Natural killer cell treated with Interleukin-12 subunit alpha and Interleukin-12 subunit beta and Interleukin-15 and Interleukin-18, amount 100 ng/mL, for 72 hours (primary cell): ENCODE results near the gene TLN1. TPM values are rescaled to one million over a fixed set of nuclear protein-coding genes. Genes with fewer than 3 reads are reported as not detected.

ENCODE experiments used
- ATAC-seq, 2 donors: fragments of 150-1000 bp; cut with Tn5 transposase in 1 of 2; sonication (Bioruptor Pico), chemical (Tn5 transposase) in 1 of 2; 2 replicates each; pipeline ENCODE4 v1.10.0; 2021
- DNase-seq: peaks from one replicate; pipeline ENCODE4 v3.0.0; 2022; ENCODE audit warnings: low spot score
- H3K27ac Mint-ChIP-seq, 2 donors: 1 replicate in 1 of 2; 2 replicates in 1 of 2; pipeline ENCODE4 v1.8.0; 2022; ENCODE audit warnings: mixed read lengths in 2 of 2, mild to moderate bottlenecking in 1 of 2, moderate library complexity in 1 of 2
- H3K27me3 Mint-ChIP-seq, 2 donors: 1 replicate in 1 of 2; 2 replicates in 1 of 2; pipeline ENCODE4 v1.8.0; 2022; ENCODE audit warnings: mixed read lengths in 2 of 2
- H3K36me3 Mint-ChIP-seq: one replicate; pipeline ENCODE4 v1.8.0; 2022; ENCODE audit warnings: mixed read lengths
- H3K4me1 Mint-ChIP-seq, 2 donors: 1 replicate in 1 of 2; 2 replicates in 1 of 2; pipeline ENCODE4 v1.8.0; 2022; ENCODE audit warnings: low read depth in 2 of 2, mixed read lengths in 2 of 2, mild to moderate bottlenecking in 1 of 2
- H3K4me3 Mint-ChIP-seq: one replicate; pipeline ENCODE4 v1.8.0; 2022; ENCODE audit warnings: mixed read lengths
- H3K9me3 Mint-ChIP-seq: 2 replicates; pipeline ENCODE4 v1.8.0; 2022; ENCODE audit warnings: mixed read lengths
- total RNA-seq, 2 donors: library from RNA; stranded (reverse); gene quantifications; one replicate each; pipeline ENCODE4 v1.2.3, GENCODE V29; 2022

Gene TLN1
- total RNA-seq, 2 donors from 2014 or later, result 490 to 539 TPM

DNA sequence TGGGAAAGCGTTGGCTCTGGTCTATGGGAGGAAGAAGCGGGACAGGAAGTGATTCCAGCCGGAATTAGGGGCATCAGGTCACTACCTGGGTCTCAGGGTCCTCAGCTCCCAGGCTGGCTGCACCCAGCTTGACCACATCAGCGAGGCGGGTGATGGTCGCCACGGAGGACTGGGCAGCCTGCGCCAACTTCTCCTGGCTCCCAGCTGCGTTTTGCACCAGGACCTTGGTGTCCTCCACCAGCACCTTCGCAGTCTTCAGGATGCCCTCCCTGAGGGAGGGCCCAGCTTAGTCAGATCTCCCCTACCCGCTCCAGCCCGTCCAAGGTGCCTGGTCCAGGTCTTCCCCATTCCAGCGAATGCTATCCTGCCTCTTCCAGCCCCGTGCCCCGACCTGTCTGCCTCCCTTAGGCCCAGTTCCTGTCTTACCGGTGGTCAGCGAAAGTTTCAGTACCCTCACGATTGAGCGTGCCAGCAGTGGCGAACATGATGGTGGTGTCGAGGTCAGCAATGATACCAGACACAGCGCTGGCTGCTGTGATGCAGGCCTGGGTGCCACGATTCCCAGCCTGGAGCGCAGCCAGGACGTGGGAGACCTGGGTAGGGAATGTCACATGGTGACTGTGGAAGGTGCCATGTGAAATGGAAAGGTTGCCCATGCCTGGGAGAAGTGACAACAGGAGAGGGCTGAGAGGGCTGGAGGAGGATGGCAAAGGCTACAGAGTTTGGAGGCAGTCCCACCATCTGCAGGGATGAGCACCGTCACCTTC, 27.9 kb downstream of the TLN1 start:
- Mint-ChIP-seq H3K27me3 (no peaks in the 10 kb centered on the region), H3K4me3 (no peak overlapping the region), H3K27ac (no peak overlapping the region), H3K36me3 (peaks cover 28% of the 10 kb centered on the region), H3K9me3 (no peaks in the 10 kb centered on the region), H3K4me1 (peaks cover 0 to 7% of the 10 kb centered on the region in 2 donors)
- ATAC-seq, result no peak
- DNase-seq, result no peak

DNA sequence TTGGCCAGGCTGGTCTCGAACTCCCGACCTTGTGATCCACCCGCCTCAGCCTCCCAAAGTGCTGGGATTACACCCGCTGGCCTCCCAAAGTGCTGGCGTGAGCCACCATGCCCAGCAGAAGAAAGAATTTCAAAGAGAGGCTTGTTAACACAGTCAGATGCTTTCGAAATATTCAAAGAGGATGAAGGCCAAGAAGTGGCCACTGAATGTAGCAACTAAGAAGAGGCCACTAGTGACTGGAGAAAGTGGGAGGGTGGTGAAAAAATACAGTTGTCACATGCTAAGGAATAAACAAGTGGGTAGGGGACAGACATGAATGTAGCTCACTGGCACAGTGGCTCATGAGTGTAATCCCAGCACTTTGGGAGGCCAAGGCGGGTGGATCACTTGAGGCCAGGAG, 29.3 kb downstream of the TLN1 start:
- DNase-seq, result no peak
- Mint-ChIP-seq H3K27me3 (no peaks in the 10 kb centered on the region), H3K4me3 (no peak overlapping the region), H3K27ac (no peak overlapping the region), H3K36me3 (peaks cover 14% of the 10 kb centered on the region), H3K4me1 (peaks cover 0 to 6% of the 10 kb centered on the region in 2 donors), H3K9me3 (no peaks in the 10 kb centered on the region)
- ATAC-seq, result no peak

DNA sequence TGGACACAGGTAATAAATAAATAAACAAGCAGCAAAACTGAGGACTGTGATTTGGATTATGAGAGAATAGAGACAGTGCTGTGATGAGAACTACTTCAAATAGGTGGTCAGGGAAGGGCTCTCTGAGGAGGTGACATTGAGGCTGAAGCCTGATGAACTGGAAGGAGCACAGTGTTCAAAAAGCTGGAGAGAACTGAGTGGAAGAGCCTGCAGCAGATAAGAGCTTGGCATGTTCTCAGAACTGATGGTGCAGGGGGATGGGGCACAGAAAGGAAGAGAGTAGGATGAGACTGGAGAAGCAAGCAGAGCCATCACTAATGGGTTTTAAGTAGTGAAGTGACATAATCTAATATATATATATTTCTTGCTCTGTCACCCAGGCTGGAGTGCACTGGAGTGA, 31.1 kb downstream of the TLN1 start:
- Mint-ChIP-seq H3K4me3 (no peak overlapping the region), H3K27ac (no peak overlapping the region), H3K9me3 (no peaks in the 10 kb centered on the region), H3K4me1 (peaks cover 8 to 13% of the 10 kb centered on the region in 2 donors), H3K27me3 (no peaks in the 10 kb centered on the region), H3K36me3 (peaks cover 16% of the 10 kb centered on the region)
- no peak for DNase-seq
- ATAC-seq, result no peak

DNA sequence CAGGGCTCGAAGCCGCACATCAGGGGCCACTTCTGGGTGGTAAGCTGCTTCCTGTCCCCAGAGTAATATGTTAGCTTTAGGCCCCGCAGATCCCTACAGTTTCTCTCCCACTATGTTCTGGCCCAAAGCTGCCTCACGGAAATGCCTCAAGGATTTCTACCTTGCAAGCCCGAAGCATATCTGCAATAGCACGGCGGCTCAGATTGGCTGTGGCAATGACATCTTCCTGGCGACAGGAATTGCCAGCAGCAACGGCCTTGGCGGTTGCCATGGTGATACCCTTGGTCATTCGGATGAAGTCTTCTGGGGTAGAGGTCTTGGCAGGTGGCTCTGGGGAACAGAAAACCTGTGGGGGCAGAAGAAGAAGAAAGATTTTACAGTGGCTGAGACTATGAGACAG, 32.0 kb downstream of the TLN1 start:
- Mint-ChIP-seq H3K4me3 (no peak overlapping the region), H3K4me1 (peaks cover 8 to 13% of the 10 kb centered on the region in 2 donors), H3K9me3 (no peaks in the 10 kb centered on the region), H3K36me3 (peaks cover 16% of the 10 kb centered on the region), H3K27me3 (no peaks in the 10 kb centered on the region), H3K27ac (no peak overlapping the region)
- ATAC-seq (no peak), DNase-seq (no peak)

DNA sequence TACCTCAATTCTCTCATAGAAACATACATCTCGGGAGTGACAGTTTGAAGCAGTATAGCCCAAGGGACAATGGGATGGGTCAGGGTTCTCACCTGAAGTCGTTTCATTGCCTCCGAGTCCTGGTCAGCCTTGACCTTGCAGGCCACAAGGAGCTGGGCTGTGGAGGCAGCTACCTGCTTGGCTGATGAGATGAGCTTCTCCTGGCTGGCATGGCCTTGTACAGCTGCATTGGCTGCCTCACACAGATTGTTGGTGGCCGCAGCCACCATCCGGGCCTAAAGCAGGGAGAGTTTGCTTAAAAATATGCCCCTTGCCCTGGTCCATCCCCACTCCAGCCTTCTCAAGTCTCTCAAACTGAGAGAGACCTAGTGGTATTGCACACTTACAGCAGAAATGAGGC, 33.8 kb downstream of the TLN1 start:
- H3K9me3 Mint-ChIP-seq, result no peaks in the 10 kb centered on the region
- no peak for ATAC-seq

DNA sequence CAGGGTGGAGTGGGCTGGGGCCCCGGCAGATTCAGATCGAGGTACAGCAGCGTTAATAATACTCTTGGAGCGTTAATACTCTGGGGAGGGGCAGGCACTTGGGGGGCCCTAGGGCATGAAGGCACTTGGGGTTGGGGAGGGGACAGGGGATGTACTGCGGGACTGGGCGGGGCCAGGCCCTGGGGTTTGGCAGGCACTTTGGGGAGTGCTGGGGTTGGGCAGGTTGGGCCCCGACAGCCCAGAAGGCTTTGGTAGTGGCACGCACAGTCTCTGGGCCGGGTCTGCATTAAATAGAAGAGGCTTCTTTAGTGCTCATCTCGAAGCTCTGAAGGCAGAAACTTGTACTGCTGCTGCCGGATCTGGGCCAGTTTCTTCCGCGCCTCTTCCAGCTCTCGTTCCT, 34.5 kb downstream of the TLN1 start:
- Mint-ChIP-seq H3K27ac (no peak overlapping the region), H3K36me3 (peaks cover 9% of the 10 kb centered on the region), H3K27me3 (no peaks in the 10 kb centered on the region), H3K9me3 (no peaks in the 10 kb centered on the region), H3K4me3 (no peak overlapping the region), H3K4me1 (peaks cover 8 to 13% of the 10 kb centered on the region in 2 donors)
- DNase-seq (peak; percentile 37), ATAC-seq (no peak)

More for the DNA sequence above, 33.8 kb downstream of the TLN1 start:
- Mint-ChIP-seq H3K36me3 (peaks cover 14% of the 10 kb centered on the region), H3K4me1 (peaks cover 8 to 13% of the 10 kb centered on the region in 2 donors), H3K4me3 (no peak overlapping the region), H3K27ac (peak overlapping the region in 1 of 2 donors; percentile 43), H3K27me3 (no peaks in the 10 kb centered on the region)
- DNase-seq, result no peak

DNA sequence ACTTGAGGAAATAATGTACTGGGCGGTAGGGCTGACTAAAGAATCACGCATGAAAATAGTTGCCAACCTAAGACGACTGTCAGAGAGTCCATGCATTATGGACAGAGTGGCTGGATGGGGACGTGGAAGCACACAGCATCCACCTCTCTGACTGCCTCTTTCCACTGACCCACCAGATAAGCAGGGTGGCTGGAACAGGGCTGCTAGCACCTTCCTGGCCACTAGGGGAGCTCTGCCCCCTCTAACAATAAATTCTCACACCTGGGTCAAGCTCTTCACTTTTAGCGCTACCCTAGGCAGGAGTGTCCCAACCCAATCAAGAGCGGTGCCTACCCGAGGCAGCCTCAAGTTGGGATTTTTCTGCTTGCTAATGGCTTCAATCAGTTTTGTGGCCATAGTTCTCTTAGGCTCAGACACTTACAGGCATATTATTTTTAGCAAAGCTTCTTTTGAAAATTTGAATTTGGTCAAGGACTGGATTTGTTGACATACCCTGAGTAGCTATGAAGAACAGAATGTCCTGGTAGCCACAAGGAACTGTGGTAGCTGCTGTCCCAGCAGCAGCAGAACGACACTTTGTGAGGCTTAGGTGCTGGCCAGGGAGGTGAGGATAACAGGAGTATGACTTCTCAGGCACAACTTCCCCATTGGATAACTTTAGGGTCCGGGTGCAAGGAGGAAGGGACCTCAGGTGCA, 35.3 kb downstream of the TLN1 start:
- H3K9me3 Mint-ChIP-seq, result no peaks in the 10 kb centered on the region
- ATAC-seq (peak; percentile 81 to 84), DNase-seq (peak; percentile 69)
- H3K4me3 Mint-ChIP-seq, result no peak overlapping the region
- peaks cover 8 to 18% of the 10 kb centered on the region in 2 donors for H3K4me1 Mint-ChIP-seq
- peaks cover 9% of the 10 kb centered on the region for H3K36me3 Mint-ChIP-seq
- no peaks in the 10 kb centered on the region for H3K27me3 Mint-ChIP-seq
- peak overlapping the region in 1 of 2 donors; percentile 17 for H3K27ac Mint-ChIP-seq

DNA sequence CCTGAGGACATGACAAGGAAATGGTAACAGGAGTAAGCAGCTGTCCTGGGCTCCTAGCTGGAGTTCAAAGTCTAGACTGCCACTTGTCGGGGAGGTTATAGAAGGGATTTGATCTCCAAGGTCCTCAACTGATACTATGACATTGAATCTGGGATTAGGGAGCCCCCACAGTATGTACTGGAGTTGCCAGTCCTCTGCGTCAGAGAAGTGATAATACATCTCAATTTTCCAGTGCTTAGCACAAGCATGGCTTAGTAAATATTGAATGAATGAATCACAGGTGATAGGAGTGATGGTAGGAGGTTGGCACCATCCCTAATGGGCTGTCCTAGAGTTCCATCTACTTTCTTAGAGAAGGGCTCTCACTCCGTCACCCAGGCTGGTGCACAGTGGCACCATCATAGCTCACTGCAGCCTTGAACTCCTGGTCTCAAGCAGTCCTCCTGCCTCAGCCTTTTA, 36.0 kb downstream of the TLN1 start:
- Mint-ChIP-seq H3K27ac (no peak overlapping the region), H3K9me3 (no peaks in the 10 kb centered on the region)
- ATAC-seq, result no peak

DNA sequence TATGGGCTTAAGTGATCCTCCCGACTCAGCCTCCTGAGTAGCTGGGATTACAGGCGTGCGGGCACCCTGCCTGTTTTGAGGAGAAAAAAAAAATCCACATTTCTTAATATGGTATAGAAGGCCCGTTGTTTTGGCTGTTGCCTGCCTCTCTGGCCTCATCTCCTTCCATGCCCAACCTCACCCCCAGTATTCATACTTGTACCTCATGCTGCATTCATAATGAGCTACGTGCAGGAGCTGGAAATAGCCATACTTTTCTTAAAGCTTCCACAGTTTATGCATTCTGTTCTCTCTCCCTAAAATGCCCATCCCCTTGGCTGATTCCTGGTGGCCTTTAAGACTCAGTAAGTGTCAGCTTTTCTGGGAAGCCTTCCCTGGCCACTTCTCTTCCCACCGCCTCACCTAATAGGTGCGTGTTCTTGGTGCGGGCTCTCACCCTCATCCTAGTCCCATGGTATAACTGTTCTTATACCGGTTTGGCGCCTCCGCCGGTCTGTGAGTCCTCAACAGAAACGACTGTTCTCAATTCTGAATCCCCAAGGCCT, 40.2 kb downstream of the TLN1 start:
- H3K4me1 Mint-ChIP-seq, result peaks cover 11 to 21% of the 10 kb centered on the region in 2 donors
- H3K27me3 Mint-ChIP-seq, result no peaks in the 10 kb centered on the region
- peak overlapping the region; percentile 16 to 58 for H3K27ac Mint-ChIP-seq
- ATAC-seq (no peak), DNase-seq (no peak)
- peak overlapping the region; percentile 91 for H3K4me3 Mint-ChIP-seq
- H3K9me3 Mint-ChIP-seq, result no peaks in the 10 kb centered on the region
- peaks cover 4% of the 10 kb centered on the region for H3K36me3 Mint-ChIP-seq

More for the DNA sequence above, 36.0 kb downstream of the TLN1 start:
- no peak for DNase-seq
- peaks cover 9% of the 10 kb centered on the region for H3K36me3 Mint-ChIP-seq
- no peaks in the 10 kb centered on the region for H3K27me3 Mint-ChIP-seq
- peaks cover 14 to 20% of the 10 kb centered on the region in 2 donors for H3K4me1 Mint-ChIP-seq
- H3K4me3 Mint-ChIP-seq, result no peak overlapping the region

DNA sequence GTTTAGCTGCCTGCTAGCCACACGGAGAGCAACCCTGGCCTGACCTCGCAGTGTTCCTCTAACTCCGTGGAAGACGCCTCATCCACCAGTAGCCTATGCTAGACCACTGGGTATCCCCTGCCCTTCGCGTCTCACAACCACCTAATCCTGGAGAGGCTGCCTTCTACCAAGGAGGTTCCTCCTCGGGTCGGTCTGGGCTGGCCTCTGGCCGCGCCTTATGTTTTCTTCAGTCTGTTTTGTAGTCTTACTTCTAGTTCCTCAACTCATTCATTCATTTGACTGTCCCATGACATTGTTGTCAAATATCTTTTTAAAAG, 40.7 kb downstream of the TLN1 start:
- peak overlapping the region; percentile 16 to 58 for H3K27ac Mint-ChIP-seq
- peak in 1 of 2 donors; percentile 47 for ATAC-seq
- H3K4me1 Mint-ChIP-seq, result peaks cover 6 to 16% of the 10 kb centered on the region in 2 donors
- DNase-seq, result no peak
- no peaks in the 10 kb centered on the region for H3K9me3 Mint-ChIP-seq
- H3K4me3 Mint-ChIP-seq, result peak overlapping the region; percentile 91
- no peaks in the 10 kb centered on the region for H3K27me3 Mint-ChIP-seq
- H3K36me3 Mint-ChIP-seq, result no peaks in the 10 kb centered on the region

DNA sequence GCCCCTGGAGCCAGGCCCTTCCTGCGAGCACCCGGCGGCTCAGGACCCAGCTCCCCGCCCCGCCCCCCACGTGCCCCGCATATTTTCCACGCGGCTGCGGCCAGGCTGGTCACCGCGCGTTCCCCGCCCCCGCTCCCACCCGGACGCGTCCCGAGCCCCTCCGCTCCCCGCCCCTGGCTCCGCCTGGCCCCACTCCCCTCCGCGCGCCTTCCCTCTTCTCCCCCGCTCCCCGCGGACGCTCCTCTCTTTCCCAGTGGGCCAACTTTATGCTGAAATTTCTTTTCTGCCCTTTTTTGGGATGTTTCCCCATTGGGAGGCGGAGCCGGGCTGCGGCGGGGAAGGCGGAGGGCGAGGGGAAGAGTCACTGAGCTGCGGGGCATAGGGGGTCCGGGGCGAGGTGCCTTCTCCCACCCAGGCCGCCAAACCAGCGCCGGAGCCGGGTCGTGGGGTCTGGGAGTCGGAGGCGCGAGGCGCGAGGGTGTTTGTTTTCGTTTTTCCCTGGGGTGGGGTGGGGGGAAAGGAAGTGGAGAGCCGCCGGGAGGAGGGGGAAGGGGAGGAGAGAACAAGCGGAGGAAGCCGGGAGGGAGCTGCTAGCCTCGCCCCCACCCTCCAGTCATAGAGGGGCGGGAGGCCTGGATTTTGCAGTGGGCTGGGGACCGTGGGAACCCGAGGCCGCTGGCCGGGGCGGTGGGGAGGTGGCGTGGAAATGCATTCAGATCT, 41.2 kb downstream of the TLN1 start:
- no peaks in the 10 kb centered on the region for H3K36me3 Mint-ChIP-seq
- H3K27ac Mint-ChIP-seq, result peak overlapping the region; percentile 16 to 58
- H3K4me1 Mint-ChIP-seq, result peaks cover 5 to 16% of the 10 kb centered on the region in 2 donors
- DNase-seq (no peak), ATAC-seq (peak; percentile 65 to 69)
- no peaks in the 10 kb centered on the region for H3K27me3 Mint-ChIP-seq
- H3K4me3 Mint-ChIP-seq, result peak overlapping the region; percentile 91
- H3K9me3 Mint-ChIP-seq, result no peaks in the 10 kb centered on the region

DNA sequence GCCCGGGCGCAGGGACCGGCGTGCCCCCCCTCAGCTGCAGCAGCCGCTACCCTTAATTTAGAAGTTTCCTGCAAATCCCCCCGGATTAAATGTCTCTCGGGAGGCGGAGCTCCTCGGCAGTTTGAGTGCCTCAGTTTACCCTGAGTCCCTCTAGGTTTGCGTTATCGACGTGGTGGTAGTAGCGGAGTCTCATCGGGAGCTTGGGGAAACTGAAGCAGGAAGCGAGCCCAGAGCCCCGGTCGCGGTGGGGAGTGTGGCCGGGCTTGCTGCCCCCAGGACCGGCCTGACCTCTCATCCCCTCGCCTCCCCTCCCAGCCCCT, 41.7 kb downstream of the TLN1 start:
- Mint-ChIP-seq H3K36me3 (no peaks in the 10 kb centered on the region), H3K4me3 (peak overlapping the region; percentile 91), H3K9me3 (no peaks in the 10 kb centered on the region), H3K4me1 (peaks cover 5 to 16% of the 10 kb centered on the region in 2 donors), H3K27me3 (no peaks in the 10 kb centered on the region), H3K27ac (no peak overlapping the region)
- ATAC-seq (no peak), DNase-seq (no peak)

DNA sequence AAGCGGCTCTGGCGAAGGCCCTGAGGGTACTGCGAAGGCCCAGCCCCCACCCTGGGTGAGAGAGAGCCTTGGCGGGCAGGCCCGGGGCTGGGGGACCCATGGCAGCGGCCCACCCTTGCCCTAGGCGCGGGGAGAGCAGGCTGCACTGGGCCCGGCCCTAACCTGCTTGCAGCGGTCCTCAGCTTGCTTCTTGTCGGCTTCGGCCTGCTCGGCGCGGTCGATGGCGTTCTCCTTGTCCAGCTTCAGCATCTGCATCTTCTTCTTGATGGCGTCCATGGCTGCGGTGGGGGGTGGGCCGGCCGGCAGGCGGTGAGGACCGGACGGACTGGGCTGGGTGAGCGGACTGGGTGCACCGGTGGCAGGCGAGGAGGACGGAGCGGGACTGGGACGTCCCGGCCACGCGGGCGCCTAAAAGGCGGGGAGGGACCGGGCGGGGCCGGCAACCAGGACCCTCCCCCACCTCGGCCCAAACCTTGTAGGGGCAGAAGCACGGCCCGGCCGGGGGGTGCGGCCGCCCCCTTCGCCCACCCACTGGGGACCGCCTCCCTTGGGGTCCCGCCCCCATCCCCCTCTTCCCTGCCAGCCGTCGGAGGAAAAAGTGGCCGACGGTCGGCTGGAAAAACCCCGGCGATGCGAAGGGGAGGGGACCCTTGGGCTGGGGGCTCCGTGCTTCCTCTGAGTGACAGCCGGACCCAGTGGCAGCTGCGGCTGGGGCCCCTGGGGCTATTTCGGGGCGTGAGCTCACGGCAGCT, 42.3 kb downstream of the TLN1 start, which contains the start of gene TPM2:
Gene TPM2, minus strand, starts transcription at position 384 of the 752 bp plus-strand sequence. Its CDS starts 108 bp downstream, at position 276.
- H3K9me3 Mint-ChIP-seq, result no peaks in the 10 kb centered on the region
- peak within 1 kb of the TSS; percentile 16 to 58 for H3K27ac Mint-ChIP-seq
- no peaks in the 10 kb centered on the region for H3K36me3 Mint-ChIP-seq
- ATAC-seq, result no peak
- peak within 1 kb of the TSS; percentile 91 for H3K4me3 Mint-ChIP-seq
- H3K27me3 Mint-ChIP-seq, result no peaks in the 10 kb centered on the region
- no peak for DNase-seq
- peaks cover 5 to 16% of the 10 kb centered on the region in 2 donors for H3K4me1 Mint-ChIP-seq
